ENCODE results near the gene NHLH2.

GRCh38 chr1:115807723-115808122 lies 33.2 kb downstream of the NHLH2 start:
- TF ChIP-seq GATA2 (CRISPR knock-in tag; IDR thresholded peaks at IDR 0.05) (no peak), CTCF (IDR thresholded peaks at IDR 0.05) (peak; percentile 82), YY1 (IDR thresholded peaks at IDR 0.05; ENCODE audit: low read depth) (no peak), REST (IDR thresholded peaks at IDR 0.05; ENCODE audit: low read depth, low read length) (no peak), RCOR1 (IDR thresholded peaks at IDR 0.05; ENCODE audit: low read length) (no peak; the same call in 1 of the 2 replicates), EP300 (IDR thresholded peaks at IDR 0.05; ENCODE audit: borderline replicate concordance in 1 of 2, low read depth in 1 of 2, low read length in 1 of 2) (no peak), MXI1 (IDR thresholded peaks at IDR 0.05; ENCODE audit: low read depth, low read length) (no peak), USF1 (IDR thresholded peaks at IDR 0.05; ENCODE audit: borderline replicate concordance, low read depth) (no peak), SMC3 (IDR thresholded peaks at IDR 0.05; ENCODE audit: low read depth, low read length) (peak; percentile 83)
